Uterus (tissue), 2 donors: ENCODE results near the gene APOBEC3A.

ENCODE experiments used
- CTCF ChIP-seq, 4 experiments: fragments of 200-600 bp in 2 of 4; fragments of 450-650 bp in 2 of 4; sonication (generic) in 2 of 4; IDR thresholded peaks; one replicate each; pipeline ENCODE4 v1.5.1; 2016 to 2019; ENCODE audit warnings: antibody characterized with exemption in 4 of 4, mild to moderate bottlenecking in 2 of 4, moderate library complexity in 1 of 4
- POLR2A ChIP-seq, 2 donors: fragments of 450-650 bp; IDR thresholded peaks; one replicate each; pipeline ENCODE4 v1.6.1; 2016; ENCODE audit warnings: antibody characterized with exemption in 2 of 2, mild to moderate bottlenecking in 1 of 2, moderate library complexity in 1 of 2

DNA sequence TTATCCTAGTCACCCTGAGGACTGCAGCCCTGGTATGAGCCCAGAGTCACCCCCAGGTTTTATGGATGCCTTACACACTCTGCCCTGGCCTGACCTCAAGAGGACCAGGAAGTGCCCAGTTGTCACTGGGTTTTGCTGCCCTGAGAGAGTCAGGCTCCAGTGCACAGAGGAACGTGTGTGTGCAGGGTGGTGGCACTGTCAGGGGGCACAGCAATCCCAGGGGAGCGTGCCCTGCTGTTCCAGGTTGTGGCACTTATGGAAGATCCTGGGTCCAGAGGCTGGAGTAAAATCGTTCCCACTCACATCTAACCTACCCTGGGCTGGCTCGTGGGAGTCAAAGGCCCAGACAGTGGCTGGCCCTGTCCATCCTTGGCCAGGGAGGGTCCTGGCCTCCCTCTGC, 7.6 kb downstream of the APOBEC3A start:
- TF ChIP-seq POLR2A (IDR thresholded peaks at IDR 0.05) = no peak
- no peak for TF ChIP-seq CTCF (IDR thresholded peaks at IDR 0.05)
